WTC11 (cell line): Measurements from ENCODE around the gene ISM2.

Source experiments
- ETV6 ChIP-seq: sonication (generic); formaldehyde crosslinking; IDR thresholded peaks from 2 replicates; pipeline ENCODE4 v1.8.1; 2022; ENCODE audit warnings: mild to moderate bottlenecking, missing genetic modification reagents
- JAZF1 ChIP-seq: fragments of 250-450 bp; sonication (Bioruptor Pico); IDR thresholded peaks from 2 replicates; pipeline ENCODE4 v1.9.0; 2021; ENCODE audit warnings: moderate library complexity, mild to moderate bottlenecking, inconsistent platforms
- NFE2L1 ChIP-seq: sonication (generic); formaldehyde crosslinking; IDR thresholded peaks from 2 replicates; pipeline ENCODE4 v1.8.1; 2023; ENCODE audit warnings: missing genetic modification reagents
- TF ChIP-seq, protein P1 (sequence below): fragments of 200-600 bp; IDR thresholded peaks from 2 replicates; pipeline ENCODE4 v1.8.0; 2022; ENCODE audit warnings: antibody characterized with exemption

DNA sequence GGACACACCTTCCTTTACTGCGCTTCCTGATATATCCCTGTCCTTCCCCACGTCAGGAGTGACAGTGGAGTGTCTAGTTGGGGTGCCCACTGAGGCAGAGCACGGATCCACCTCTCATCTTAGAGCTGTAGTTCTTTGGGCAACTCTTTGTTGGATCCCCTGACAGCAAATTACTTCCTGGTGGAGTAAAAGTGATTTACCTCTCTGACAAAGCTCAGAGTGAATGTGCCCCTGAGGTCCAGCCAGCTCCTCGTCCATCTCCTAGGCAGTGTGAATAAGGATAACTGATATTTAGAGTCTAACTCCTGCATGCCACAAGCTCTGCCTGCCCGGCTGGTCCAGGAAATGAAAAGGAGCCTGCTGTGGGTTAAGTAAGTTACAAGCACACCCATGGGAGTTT, 24.7 kb downstream of the ISM2 start:
- TF ChIP-seq, protein P1, sequence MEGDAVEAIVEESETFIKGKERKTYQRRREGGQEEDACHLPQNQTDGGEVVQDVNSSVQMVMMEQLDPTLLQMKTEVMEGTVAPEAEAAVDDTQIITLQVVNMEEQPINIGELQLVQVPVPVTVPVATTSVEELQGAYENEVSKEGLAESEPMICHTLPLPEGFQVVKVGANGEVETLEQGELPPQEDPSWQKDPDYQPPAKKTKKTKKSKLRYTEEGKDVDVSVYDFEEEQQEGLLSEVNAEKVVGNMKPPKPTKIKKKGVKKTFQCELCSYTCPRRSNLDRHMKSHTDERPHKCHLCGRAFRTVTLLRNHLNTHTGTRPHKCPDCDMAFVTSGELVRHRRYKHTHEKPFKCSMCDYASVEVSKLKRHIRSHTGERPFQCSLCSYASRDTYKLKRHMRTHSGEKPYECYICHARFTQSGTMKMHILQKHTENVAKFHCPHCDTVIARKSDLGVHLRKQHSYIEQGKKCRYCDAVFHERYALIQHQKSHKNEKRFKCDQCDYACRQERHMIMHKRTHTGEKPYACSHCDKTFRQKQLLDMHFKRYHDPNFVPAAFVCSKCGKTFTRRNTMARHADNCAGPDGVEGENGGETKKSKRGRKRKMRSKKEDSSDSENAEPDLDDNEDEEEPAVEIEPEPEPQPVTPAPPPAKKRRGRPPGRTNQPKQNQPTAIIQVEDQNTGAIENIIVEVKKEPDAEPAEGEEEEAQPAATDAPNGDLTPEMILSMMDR, result no peak
- TF ChIP-seq ETV6 (CRISPR knock-in tag) (no peak), NFE2L1 (CRISPR knock-in tag) (no peak), JAZF1 (CRISPR knock-in tag) (no peak)
